Measurements from ENCODE around the gene NKX2-1. TPM values are rescaled to one million over a fixed set of nuclear protein-coding genes. Genes with fewer than 3 reads are reported as not detected.

The NKX2-1 gene
- total and polyA plus RNA-seq, 12 donors = not detected

GRCh38 chr14:36493761-36494160 lies 26.3 kb downstream of the NKX2-1 start:
- 17 to 21% methylated on average over 3 of the region's 3 CpGs for WGBS, 2 donors
- intact Hi-C loops (cut with DNase I) = no loop called here
- ATAC-seq = no peak
- H3K27me3 ChIP-seq = peaks cover 0 to 96% (median 87%) of the 10 kb centered on the region in 7 donors
- no peaks in the 10 kb centered on the region for H3K4me1 ChIP-seq
- no peaks in the 10 kb centered on the region for H3K36me3 ChIP-seq
- DNase-seq = no peak
- H3K4me3 ChIP-seq = no peak overlapping the region
- no peaks in the 10 kb centered on the region for H3K9me3 ChIP-seq
- TF ChIP-seq, protein P1, sequence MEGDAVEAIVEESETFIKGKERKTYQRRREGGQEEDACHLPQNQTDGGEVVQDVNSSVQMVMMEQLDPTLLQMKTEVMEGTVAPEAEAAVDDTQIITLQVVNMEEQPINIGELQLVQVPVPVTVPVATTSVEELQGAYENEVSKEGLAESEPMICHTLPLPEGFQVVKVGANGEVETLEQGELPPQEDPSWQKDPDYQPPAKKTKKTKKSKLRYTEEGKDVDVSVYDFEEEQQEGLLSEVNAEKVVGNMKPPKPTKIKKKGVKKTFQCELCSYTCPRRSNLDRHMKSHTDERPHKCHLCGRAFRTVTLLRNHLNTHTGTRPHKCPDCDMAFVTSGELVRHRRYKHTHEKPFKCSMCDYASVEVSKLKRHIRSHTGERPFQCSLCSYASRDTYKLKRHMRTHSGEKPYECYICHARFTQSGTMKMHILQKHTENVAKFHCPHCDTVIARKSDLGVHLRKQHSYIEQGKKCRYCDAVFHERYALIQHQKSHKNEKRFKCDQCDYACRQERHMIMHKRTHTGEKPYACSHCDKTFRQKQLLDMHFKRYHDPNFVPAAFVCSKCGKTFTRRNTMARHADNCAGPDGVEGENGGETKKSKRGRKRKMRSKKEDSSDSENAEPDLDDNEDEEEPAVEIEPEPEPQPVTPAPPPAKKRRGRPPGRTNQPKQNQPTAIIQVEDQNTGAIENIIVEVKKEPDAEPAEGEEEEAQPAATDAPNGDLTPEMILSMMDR (IDR thresholded peaks at IDR 0.05) = no peak
- no peak overlapping the region for H3K27ac ChIP-seq

GRCh38 chr14:36485773-36486172 lies 34.3 kb downstream of the NKX2-1 start:
- intact Hi-C loops (cut with DNase I) = no loop called here
- Histone ChIP-seq H3K27me3 (peaks cover 0 to 92% (median 57%) of the 10 kb centered on the region in 7 donors), H3K36me3 (no peaks in the 10 kb centered on the region), H3K4me3 (no peak overlapping the region), H3K4me1 (no peaks in the 10 kb centered on the region), H3K9me3 (no peaks in the 10 kb centered on the region), H3K27ac (no peak overlapping the region)
- DNase-seq (no peak), ATAC-seq (no peak)
- TF ChIP-seq, protein P1 (IDR thresholded peaks at IDR 0.05) = no peak
- 61 to 70% methylated on average over 2 of the region's 2 CpGs for WGBS, 2 donors

DNA sequence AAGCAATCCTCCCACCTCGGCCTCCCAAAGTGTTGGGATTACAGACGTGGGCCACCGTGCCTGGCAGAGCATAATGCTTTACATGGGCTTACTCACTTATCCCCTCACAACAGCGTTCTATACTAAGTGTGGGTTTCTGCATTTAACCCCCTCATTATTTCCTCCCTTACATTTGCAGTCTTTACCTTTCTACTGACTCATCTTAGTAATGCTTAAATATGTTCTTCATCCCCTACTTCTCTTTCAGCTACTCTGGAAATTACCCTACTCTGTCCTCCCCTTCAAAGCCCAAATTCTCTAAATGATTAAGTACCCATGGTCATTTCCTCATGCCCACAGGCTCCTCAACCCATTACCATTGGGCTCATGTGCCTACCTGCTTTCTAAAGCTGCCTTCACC lies 40.7 kb downstream of the NKX2-1 start:
- H3K27ac ChIP-seq = no peak overlapping the region
- no peaks in the 10 kb centered on the region for H3K9me3 ChIP-seq
- DNase-seq (no peak), ATAC-seq (no peak)
- TF ChIP-seq, protein P1 (IDR thresholded peaks at IDR 0.05) = no peak
- intact Hi-C loops (cut with DNase I) = no loop called here
- H3K4me3 ChIP-seq = no peak overlapping the region
- peaks cover 0 to 43% (median 14%) of the 10 kb centered on the region in 7 donors for H3K27me3 ChIP-seq
- H3K4me1 ChIP-seq = no peaks in the 10 kb centered on the region
- WGBS, 2 donors = 63 to 76% methylated on average over 4 of the region's 4 CpGs
- H3K36me3 ChIP-seq = no peaks in the 10 kb centered on the region

DNA sequence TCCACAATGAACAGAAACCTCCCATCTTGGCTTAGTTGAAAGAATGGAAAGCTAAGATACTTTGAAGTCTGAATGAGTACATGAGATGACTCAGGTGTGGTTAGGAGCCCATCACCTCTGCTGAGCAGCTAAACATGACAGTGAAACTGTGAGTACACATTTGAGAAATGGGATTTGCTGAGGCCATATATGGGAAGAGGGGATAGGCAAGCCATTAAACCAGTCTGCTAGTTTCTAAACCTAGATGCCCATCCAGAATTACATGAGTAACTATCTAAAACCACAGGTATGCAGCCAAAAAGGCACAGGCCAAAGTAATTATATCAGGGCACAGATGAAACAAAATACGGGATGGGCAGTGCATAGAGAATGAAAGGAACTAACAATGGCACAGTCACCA lies 41.2 kb downstream of the NKX2-1 start:
- Histone ChIP-seq H3K27me3 (peaks cover 0 to 37% (median 10%) of the 10 kb centered on the region in 7 donors), H3K27ac (no peak overlapping the region), H3K36me3 (no peaks in the 10 kb centered on the region), H3K4me3 (no peak overlapping the region), H3K4me1 (no peaks in the 10 kb centered on the region), H3K9me3 (no peaks in the 10 kb centered on the region)
- DNase-seq (no peak), ATAC-seq (no peak)
- TF ChIP-seq, protein P1 (IDR thresholded peaks at IDR 0.05) = no peak
- intact Hi-C loops (cut with DNase I) = no loop called here
- 0 to 32% methylated on average over 1 of the region's 1 CpG for whole genome bisulfite sequencing, 2 donors
